Measurements from ENCODE around the gene CENPS.

- TF ChIP-seq PATZ1 (CRISPR knock-in tag; IDR thresholded peaks at IDR 0.05; ENCODE audit: borderline replicate concordance) (no peak), ZFP30 (CRISPR knock-in tag; IDR thresholded peaks at IDR 0.05) (no peak), ARNTL (CRISPR knock-in tag; IDR thresholded peaks at IDR 0.05; ENCODE audit: borderline replicate concordance, low read depth) (no peak), CSRNP3 (CRISPR knock-in tag; IDR thresholded peaks at IDR 0.05) (no peak), ESRRG (CRISPR knock-in tag; IDR thresholded peaks at IDR 0.05) (no peak), ZFP3 (CRISPR knock-in tag; IDR thresholded peaks at IDR 0.05) (no peak), CREB5 (CRISPR knock-in tag; IDR thresholded peaks at IDR 0.05; ENCODE audit: low read depth) (no peak), ZNF565 (CRISPR knock-in tag; conservative IDR thresholded peaks at IDR 0.05; ENCODE audit: low read depth) (no peak), ZNF70 (CRISPR knock-in tag; IDR thresholded peaks at IDR 0.05) (no peak), POU6F1 (CRISPR knock-in tag; IDR thresholded peaks at IDR 0.05; ENCODE audit: borderline replicate concordance, low read depth) (no peak)
These were observed 39.8 kb downstream of the CENPS start for GRCh38 chr1:10470043-10470442.

Data from SK-N-SH treated with all-trans-retinoic acid at 6 μM for 48 hours (cell line).